Esophagus squamous epithelium (tissue), 4 donors: ENCODE data around the gene RAMACL.

Source experiments
- POLR2A ChIP-seq, 4 donors: fragments of 450-650 bp; IDR thresholded peaks; one replicate each; pipeline ENCODE4 v1.6.1; 2017; ENCODE audit warnings: antibody characterized with exemption in 4 of 4, mild to moderate bottlenecking in 4 of 4, moderate library complexity in 3 of 4
- TF ChIP-seq, protein P1 (sequence below), 6 experiments: fragments of 450-650 bp in 4 of 6; fragments of 200-600 bp in 2 of 6; sonication (generic) in 2 of 6; IDR thresholded peaks; one replicate each; pipeline ENCODE4 v1.5.1; 2016 to 2019; ENCODE audit warnings: antibody characterized with exemption in 6 of 6, mild to moderate bottlenecking in 4 of 6, moderate library complexity in 4 of 6

- TF ChIP-seq, protein P1, sequence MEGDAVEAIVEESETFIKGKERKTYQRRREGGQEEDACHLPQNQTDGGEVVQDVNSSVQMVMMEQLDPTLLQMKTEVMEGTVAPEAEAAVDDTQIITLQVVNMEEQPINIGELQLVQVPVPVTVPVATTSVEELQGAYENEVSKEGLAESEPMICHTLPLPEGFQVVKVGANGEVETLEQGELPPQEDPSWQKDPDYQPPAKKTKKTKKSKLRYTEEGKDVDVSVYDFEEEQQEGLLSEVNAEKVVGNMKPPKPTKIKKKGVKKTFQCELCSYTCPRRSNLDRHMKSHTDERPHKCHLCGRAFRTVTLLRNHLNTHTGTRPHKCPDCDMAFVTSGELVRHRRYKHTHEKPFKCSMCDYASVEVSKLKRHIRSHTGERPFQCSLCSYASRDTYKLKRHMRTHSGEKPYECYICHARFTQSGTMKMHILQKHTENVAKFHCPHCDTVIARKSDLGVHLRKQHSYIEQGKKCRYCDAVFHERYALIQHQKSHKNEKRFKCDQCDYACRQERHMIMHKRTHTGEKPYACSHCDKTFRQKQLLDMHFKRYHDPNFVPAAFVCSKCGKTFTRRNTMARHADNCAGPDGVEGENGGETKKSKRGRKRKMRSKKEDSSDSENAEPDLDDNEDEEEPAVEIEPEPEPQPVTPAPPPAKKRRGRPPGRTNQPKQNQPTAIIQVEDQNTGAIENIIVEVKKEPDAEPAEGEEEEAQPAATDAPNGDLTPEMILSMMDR (IDR thresholded peaks at IDR 0.05), result no peak
- TF ChIP-seq POLR2A (IDR thresholded peaks at IDR 0.05), result no peak
Measured at GRCh38 chr6:166614171-166614583, 27.7 kb upstream of the RAMACL start.
